Loucy (cell line): ENCODE measurements around the gene RUNX2.

Source experiments
- H2AFZ ChIP-seq: fragments of 200-600 bp; sonication (generic); 2 replicates; pipeline ENCODE4 v1.6.0; 2016; ENCODE audit warnings: antibody characterized with exemption, mild to moderate bottlenecking, low read length, moderate library complexity
- H3F3A ChIP-seq: fragments of 200-600 bp; 2 replicates; pipeline ENCODE4 v1.6.0; 2016; ENCODE audit warnings: antibody characterized with exemption, low read depth, mild to moderate bottlenecking
- H3K27me3 ChIP-seq: fragments of 200-600 bp; sonication (generic); 2 replicates; pipeline ENCODE4 v1.6.1; 2014; ENCODE audit warnings: low read length, mild to moderate bottlenecking; ENCODE audit not compliant: insufficient read depth, poor library complexity, severe bottlenecking
- H3K36me3 ChIP-seq: fragments of 200-600 bp; sonication (generic); 2 replicates; pipeline ENCODE4 v1.6.1; 2016; ENCODE audit warnings: low read length; ENCODE audit not compliant: insufficient read depth
- H3K4me1 ChIP-seq: fragments of 200-600 bp; sonication (generic); 2 replicates; pipeline ENCODE4 v1.5.1; 2014; ENCODE audit warnings: low read length, mild to moderate bottlenecking; ENCODE audit not compliant: insufficient read depth, poor library complexity, severe bottlenecking
- H3K4me2 ChIP-seq: fragments of 200-600 bp; sonication (generic); 2 replicates; pipeline ENCODE4 v1.6.0; 2014; ENCODE audit warnings: antibody characterized with exemption, low read length, low read depth, mild to moderate bottlenecking; ENCODE audit not compliant: poor library complexity, severe bottlenecking
- H3K4me3 ChIP-seq: fragments of 200-600 bp; sonication (generic); 2 replicates; pipeline ENCODE4 v1.5.1; 2014; ENCODE audit warnings: low read length, mild to moderate bottlenecking, mixed read lengths; ENCODE audit not compliant: poor library complexity, severe bottlenecking
- H3K79me2 ChIP-seq: fragments of 200-600 bp; sonication (generic); 2 replicates; pipeline ENCODE4 v1.6.1; 2014; ENCODE audit warnings: low read length; ENCODE audit not compliant: insufficient read depth
- H3K9ac ChIP-seq: fragments of 200-600 bp; sonication (generic); 2 replicates; pipeline ENCODE4 v1.6.0; 2014; ENCODE audit warnings: mild to moderate bottlenecking, low read depth, low read length, moderate library complexity; ENCODE audit not compliant: poor library complexity, severe bottlenecking
- H3K9me2 ChIP-seq: fragments of 200-600 bp; sonication (generic); replicated peaks from 2 replicates; pipeline ENCODE4 v1.6.1; 2016; ENCODE audit warnings: low read depth, low read length, mixed read lengths
- H3K9me3 ChIP-seq: fragments of 200-600 bp; sonication (generic); 2 replicates; pipeline ENCODE4 v1.6.1; 2014; ENCODE audit warnings: mild to moderate bottlenecking, antibody characterized with exemption, low read length, low read depth; ENCODE audit not compliant: insufficient read depth
- H4K20me1 ChIP-seq: fragments of 200-600 bp; sonication (generic); 2 replicates; pipeline ENCODE4 v1.6.0; 2014; ENCODE audit warnings: antibody characterized with exemption, low read length, mild to moderate bottlenecking; ENCODE audit not compliant: insufficient read depth, poor library complexity, severe bottlenecking
- CTCF ChIP-seq: fragments of 200-600 bp; sonication (generic); conservative IDR thresholded peaks from 2 replicates; pipeline ENCODE4 v1.5.1; 2014; ENCODE audit warnings: mild to moderate bottlenecking, antibody characterized with exemption, low read length
- EZH2phosphoT487 ChIP-seq: fragments of 200-600 bp; IDR thresholded peaks from 2 replicates; pipeline ENCODE4 v1.6.1; 2018; ENCODE audit warnings: antibody characterized with exemption, mild to moderate bottlenecking, moderate library complexity, borderline replicate concordance

RUNX2 gene

GRCh38 chr6:45419571-45420082, 91.5 kb downstream of the RUNX2 start:
- H3K4me2 ChIP-seq, result peak overlapping the region; percentile 98
- H2AFZ ChIP-seq, result peak overlapping the region; percentile 80
- no peaks in the 10 kb centered on the region for H3K9me2 ChIP-seq
- peak overlapping the region; percentile 84 for H3K4me3 ChIP-seq
- peaks cover 44% of the 10 kb centered on the region for H3K79me2 ChIP-seq
- TF ChIP-seq CTCF (peak; percentile 72), EZH2phosphoT487 (no peak)
- peaks cover 47% of the 10 kb centered on the region for H3K4me1 ChIP-seq
- H3K27me3 ChIP-seq, result no peaks in the 10 kb centered on the region
- H3K9me3 ChIP-seq, result no peaks in the 10 kb centered on the region
- H3K36me3 ChIP-seq, result no peaks in the 10 kb centered on the region
- peak overlapping the region; percentile 84 for H3K9ac ChIP-seq
- no peaks in the 10 kb centered on the region for H3F3A ChIP-seq
- H4K20me1 ChIP-seq, result no peaks in the 10 kb centered on the region

GRCh38 chr6:45420083-45420908, 92.2 kb downstream of the RUNX2 start:
- Histone ChIP-seq H3K79me2 (peaks cover 47% of the 10 kb centered on the region), H3K9me2 (no peaks in the 10 kb centered on the region), H3K4me1 (peaks cover 54% of the 10 kb centered on the region), H3K9ac (peak overlapping the region; percentile 84), H3F3A (no peaks in the 10 kb centered on the region), H3K27me3 (no peaks in the 10 kb centered on the region), H3K36me3 (no peaks in the 10 kb centered on the region), H3K4me2 (peak overlapping the region; percentile 98), H4K20me1 (no peaks in the 10 kb centered on the region), H2AFZ (peak overlapping the region; percentile 80), H3K4me3 (peak overlapping the region; percentile 84), H3K9me3 (no peaks in the 10 kb centered on the region)
- no peak for TF ChIP-seq CTCF
- no peak for TF ChIP-seq EZH2phosphoT487

- Histone ChIP-seq H3K36me3 (no peaks in the 10 kb centered on the region), H3K9me2 (no peaks in the 10 kb centered on the region), H2AFZ (peak overlapping the region; percentile 80), H3K27me3 (no peaks in the 10 kb centered on the region), H3F3A (no peaks in the 10 kb centered on the region), H3K4me2 (peak overlapping the region; percentile 98), H3K4me3 (peak overlapping the region; percentile 84), H3K9me3 (no peaks in the 10 kb centered on the region), H3K79me2 (peaks cover 53% of the 10 kb centered on the region), H3K4me1 (peaks cover 57% of the 10 kb centered on the region), H3K9ac (peak overlapping the region; percentile 84), H4K20me1 (no peaks in the 10 kb centered on the region)
- TF ChIP-seq CTCF, result no peak
These were observed 93.0 kb downstream of the RUNX2 start for GRCh38 chr6:45420909-45421708.
